IPS-18c (cell line): ENCODE measurements around the gene PAPPA2.
"Not testable (repeated sequence)": the region's sequence is repeated elsewhere in the genome, so short reads cannot be mapped to it uniquely, and the experiment has no call there.

Source experiments
- H3K4me3 ChIP-seq: 2 replicates; pipeline ENCODE4 v1.7.0; 2013; ENCODE audit warnings: low read depth, mild to moderate bottlenecking, low read length, moderate library complexity; ENCODE audit not compliant: insufficient read depth
- H3K9me3 ChIP-seq: one replicate; pipeline ENCODE4 v1.6.1; 2013; ENCODE audit warnings: mild to moderate bottlenecking, low read length, moderate library complexity; ENCODE audit not compliant: control insufficient read depth, insufficient read depth

Gene PAPPA2

DNA sequence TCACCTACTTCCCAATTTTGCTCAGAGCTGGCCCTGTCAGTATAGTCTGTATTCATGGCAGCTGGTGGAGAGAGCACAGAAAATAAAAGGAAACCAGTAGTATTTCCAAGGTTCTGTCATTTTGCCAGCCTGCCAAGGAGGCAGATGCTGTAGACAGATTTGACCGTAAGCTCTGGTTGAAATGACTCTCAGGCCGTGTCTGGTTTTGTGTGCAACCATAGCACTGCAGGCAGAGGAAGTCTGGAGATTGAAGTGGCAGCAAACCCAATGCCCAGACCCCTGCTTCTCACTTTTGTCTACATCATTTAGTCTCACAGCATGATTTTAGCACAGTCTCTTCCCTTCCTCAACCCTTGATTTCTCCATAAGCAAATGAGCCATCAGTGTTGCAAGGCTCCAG lies 291.7 kb downstream of the PAPPA2 start:
- H3K9me3 ChIP-seq: no peaks in the 10 kb centered on the region
- no peak overlapping the region for H3K4me3 ChIP-seq

DNA sequence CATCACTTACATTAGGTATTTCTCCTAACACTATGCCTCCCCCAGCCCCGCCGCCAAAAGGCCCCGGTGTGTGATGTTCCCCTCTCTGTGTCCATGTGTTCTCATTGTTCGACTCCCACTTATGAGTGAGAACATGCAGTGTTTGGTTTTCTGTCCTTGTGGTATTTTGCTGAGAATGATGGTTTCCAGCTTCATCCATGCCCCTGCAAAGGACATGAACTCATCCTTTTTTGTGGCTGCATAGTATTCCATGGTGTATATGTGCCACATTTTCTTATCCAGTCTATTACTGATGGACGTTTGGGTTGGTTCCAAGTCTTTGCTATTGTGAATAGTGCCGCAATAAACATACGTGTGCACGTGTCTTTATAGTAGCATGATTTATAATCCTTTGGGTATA lies 293.8 kb downstream of the PAPPA2 start:
- not testable (repeated sequence) for H3K9me3 ChIP-seq, H3K4me3 ChIP-seq

DNA sequence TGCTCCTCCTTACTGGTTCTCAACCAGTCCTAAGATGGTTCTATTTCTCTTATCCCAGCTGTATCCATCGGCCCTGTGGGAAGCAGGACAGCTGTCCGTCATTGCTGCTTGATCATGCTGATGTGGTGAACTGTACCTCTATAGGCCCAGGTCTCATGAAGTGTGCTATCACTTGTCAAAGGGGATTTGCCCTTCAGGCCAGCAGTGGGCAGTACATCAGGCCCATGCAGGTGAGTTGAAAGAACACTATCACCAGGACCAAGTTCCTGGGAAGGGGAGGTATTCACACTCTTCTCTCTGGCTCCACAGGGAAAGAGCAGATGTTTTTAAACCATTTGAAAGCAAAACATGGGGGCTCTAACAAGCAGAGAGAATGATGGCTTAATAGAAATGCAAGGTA lies 302.6 kb downstream of the PAPPA2 start:
- H3K4me3 ChIP-seq: no peak overlapping the region
- no peaks in the 10 kb centered on the region for H3K9me3 ChIP-seq

DNA sequence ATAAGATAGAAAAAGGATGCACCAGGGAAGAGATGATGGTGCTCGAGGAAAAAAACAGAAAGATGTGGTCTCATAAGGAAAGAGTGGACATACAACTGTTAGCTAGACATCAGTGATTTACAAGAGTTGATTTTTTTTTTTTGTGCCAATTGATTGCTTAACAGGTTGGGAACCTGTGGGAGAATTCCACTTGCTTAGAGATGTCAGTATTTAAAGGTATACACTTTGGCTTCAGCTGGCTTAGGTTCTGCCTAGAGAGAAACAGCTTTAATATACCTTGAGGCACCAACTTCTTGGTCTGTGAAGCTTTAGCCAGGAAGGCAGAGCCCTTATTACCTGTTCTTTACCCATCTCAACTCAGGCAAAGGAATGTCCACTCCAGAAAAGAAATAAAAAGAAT lies 303.8 kb downstream of the PAPPA2 start:
- no peak overlapping the region for H3K4me3 ChIP-seq
- H3K9me3 ChIP-seq: no peaks in the 10 kb centered on the region

DNA sequence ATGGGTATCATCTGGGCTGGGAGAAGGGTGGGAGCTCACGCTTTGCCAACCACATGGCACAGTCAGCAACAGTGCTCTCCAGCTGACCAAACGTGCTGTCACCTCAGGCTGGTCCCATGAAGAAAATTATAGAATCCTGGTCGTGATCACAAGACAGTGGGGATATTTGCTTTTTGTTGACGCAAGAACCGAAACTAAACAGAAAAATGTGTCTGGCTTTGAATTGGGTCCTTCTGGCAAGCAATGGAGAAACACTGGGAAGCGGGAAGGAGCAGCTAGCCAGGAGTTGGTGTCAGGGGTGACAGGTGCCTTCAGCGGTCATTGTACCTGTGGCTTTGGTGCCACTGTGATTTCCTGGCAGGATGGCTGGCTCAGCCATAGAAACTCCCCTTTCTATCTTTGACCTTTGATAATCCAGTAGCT lies 304.8 kb downstream of the PAPPA2 start:
- Histone ChIP-seq H3K9me3 (no peaks in the 10 kb centered on the region), H3K4me3 (no peak overlapping the region)

DNA sequence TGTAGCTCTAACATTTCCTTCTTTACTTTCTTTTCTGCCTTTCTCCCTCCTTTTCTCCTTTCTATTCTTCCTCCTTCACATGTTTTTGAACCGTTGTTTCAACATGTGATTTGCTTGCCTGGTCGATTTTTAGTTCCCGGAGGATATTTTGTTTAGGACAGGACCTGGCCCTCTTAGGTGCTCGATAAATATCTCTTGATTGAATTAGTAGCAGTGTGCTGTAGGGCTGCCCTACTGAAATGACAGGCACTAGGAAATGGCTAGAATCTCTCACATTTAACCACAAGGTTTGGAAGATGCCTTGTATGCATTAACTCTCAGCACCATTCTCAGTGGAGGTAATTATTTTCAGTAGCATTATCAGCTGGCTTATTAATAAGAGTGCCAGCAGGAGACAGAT lies 305.6 kb downstream of the PAPPA2 start:
- Histone ChIP-seq H3K9me3 (no peaks in the 10 kb centered on the region), H3K4me3 (no peak overlapping the region)

DNA sequence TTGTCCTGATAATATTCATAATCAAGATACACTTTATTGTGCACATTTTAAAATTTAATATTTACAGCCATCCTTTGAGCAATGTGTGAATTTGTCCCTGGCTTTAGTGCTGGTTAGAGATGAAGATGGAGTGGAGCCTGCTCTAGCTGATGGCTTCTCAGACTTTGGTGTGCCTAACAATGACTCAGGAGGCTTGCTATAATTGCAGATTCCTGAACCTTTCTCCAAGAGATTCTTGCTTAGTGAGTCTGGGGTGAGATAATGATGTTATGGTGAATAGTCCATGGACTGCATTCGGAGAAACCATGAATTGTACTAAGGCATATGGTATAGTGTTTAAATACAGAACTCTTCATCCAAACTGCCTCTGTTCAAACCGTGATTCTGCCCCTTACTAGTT lies 307.1 kb downstream of the PAPPA2 start:
- H3K9me3 ChIP-seq: no peaks in the 10 kb centered on the region
- no peak overlapping the region for H3K4me3 ChIP-seq

DNA sequence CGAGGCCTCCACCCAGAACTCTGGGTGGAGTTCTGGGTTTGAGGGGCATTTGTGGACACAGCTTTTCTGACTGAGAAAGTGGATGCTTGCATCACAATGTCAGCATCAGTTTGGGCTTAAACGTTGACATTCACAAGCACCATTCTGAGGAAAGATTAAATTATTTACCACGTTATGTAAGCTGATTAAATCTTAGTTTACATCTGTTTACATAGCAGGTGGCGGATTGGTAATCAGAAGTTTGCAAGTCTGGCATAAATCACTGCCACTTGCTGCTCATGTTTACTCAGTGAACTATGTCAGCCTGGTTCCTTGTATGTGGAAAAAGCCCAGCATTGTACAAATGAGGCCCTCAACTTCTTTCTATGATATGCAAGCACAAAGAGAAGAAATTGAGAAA lies 310.1 kb downstream of the PAPPA2 start:
- Histone ChIP-seq H3K9me3 (no peaks in the 10 kb centered on the region), H3K4me3 (no peak overlapping the region)

DNA sequence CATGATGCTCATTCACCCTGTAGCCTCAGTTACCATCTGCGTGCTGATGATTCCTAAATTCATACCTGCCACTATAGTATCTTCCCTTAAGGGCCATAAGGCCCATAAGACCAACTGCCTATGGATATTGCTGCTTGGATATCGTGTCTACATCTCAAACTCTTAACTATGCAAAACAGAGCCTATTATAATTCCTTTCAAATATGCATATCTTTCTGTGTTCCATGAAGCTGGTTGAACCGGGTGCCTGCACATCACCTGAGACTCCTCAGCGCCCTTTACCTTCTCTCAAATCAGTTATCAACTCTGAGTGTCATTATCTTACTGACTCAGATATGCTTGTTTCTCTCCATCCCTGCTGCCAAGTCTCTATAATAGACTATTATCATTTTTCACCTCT lies 311.2 kb downstream of the PAPPA2 start:
- Histone ChIP-seq H3K4me3 (no peak overlapping the region), H3K9me3 (no peaks in the 10 kb centered on the region)

DNA sequence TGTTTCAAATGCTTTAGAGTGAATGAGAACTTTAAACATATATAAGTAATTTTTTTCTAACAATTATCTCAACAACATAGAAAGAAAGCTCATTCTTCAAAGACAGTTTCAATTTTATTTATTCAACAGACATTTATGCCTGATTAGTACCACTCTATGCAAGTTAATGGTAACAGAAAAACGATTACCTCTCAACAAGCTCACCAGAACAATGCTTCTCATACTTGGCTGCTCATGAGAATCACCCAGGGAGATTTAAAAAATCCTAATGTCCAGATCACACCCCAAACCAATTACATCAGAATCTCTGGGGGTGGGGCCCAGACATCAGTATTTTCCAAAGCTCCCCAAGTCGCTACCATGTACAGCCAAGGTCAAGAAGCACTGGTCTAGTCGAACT lies 312.4 kb downstream of the PAPPA2 start:
- H3K9me3 ChIP-seq: no peaks in the 10 kb centered on the region
- no peak overlapping the region for H3K4me3 ChIP-seq

DNA sequence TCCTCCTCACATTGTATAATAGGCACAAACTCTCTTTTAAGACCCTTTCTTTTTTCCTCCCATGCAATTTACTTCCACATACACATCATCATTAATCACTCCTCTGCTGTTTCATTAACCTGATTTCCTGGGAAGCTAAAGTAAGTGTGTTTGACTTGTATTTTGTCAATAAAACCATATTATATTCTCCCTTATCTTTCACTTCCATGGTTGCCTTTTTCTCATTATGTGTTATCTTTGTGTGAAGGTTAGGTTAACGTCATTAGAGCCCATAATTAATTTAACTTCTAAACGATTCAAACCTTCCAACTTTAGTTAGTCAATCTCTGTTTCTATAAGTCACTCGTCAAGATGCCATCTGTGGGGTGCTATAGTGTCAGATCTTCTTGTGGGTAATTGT lies 313.0 kb downstream of the PAPPA2 start:
- Histone ChIP-seq H3K9me3 (no peaks in the 10 kb centered on the region), H3K4me3 (no peak overlapping the region)

DNA sequence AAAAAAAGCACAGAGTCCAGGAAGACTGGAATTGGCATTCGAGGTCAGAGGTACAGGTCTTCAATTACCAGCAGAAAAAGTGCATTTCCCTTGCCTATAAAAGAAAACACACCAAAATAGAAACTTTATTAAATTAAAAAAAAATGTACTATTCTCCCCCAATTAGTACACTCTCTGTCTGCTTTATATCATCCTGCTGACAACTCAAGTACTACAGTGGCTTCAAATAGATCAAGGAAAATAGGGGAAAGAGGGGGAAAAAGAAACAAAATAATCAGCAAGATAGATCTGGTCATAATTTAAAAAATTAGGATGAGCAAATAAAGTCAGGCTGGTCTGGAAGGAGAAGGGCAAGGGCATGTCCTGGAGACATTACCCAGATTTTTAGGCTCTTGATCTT lies 315.1 kb downstream of the PAPPA2 start:
- Histone ChIP-seq H3K4me3 (no peak overlapping the region), H3K9me3 (no peaks in the 10 kb centered on the region)

DNA sequence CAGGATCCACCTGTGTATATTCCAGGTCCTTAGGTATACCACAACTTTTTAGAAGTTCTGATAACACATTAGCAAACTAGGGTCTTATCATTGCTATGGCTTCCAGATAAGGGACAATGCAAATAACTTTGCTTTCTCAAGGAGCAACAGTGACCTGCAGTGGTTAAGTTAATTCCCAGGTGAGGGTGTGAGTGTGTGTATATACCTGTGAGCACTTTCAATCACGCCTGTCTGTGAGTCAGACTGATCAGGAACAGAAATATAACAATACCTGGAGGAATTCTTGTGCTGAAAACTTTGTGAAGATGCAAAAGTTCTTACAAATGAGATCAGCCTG lies 317.0 kb downstream of the PAPPA2 start:
- no peak overlapping the region for H3K4me3 ChIP-seq
- H3K9me3 ChIP-seq: peaks cover 3% of the 10 kb centered on the region

DNA sequence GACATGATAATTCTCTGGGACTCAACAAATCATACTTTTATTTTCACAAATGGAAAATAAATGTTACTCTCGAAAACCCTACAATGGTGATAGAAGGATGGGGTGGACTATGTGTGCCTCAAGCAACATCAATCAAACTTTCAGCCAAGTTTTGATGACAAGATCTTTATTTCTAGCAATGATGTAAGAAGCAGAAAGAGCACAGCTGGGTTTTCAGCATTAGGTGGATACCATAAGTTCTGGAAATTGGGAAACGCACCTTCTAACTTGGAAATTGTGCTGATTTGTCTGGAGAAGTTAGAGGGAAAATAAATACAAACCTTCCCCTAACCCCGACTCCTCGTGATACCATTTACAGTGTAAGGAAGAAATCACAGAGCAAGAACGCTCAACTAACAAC lies 320.3 kb downstream of the PAPPA2 start:
- Histone ChIP-seq H3K4me3 (no peak overlapping the region), H3K9me3 (peaks cover 3% of the 10 kb centered on the region)

DNA sequence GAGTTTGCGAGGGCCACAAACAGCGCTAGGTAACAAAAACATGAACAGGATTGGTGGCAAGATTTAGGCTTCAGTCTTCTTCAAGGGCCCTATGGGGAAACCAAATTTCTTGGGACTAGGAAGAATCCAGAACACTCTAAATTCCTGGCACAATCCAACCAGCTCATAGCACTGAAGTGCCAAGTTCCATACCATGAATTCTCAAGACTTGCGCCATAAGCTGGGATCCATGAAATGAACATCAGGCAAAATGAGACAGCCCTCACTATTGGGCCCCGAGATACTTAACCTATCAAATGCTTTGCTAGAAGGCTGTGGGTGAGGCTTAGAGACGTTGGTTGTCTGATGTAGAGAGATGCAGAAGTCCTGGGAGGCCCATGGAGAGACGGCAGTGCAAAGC lies 322.1 kb downstream of the PAPPA2 start:
- Histone ChIP-seq H3K4me3 (no peak overlapping the region), H3K9me3 (peaks cover 3% of the 10 kb centered on the region)

DNA sequence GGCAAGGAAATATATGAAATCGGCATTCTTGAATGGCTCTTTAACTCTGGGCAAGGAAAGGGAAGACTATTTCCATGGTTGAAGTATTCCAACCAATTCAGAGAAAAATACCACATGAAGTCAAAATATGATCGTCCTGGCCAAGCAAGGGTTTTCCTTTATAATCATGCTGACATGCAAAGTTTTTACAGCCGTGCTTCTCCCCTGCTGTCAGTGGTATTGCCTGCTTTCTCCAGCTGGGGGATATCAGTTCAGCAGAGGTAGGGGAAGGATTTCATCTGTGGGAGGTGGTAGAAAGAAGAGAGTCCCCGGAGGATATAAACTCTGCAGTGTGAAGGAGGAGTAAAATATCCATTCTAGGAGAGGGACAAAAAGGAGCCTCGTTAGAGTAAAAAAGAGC lies 322.8 kb downstream of the PAPPA2 start:
- Histone ChIP-seq H3K9me3 (peaks cover 3% of the 10 kb centered on the region), H3K4me3 (no peak overlapping the region)

DNA sequence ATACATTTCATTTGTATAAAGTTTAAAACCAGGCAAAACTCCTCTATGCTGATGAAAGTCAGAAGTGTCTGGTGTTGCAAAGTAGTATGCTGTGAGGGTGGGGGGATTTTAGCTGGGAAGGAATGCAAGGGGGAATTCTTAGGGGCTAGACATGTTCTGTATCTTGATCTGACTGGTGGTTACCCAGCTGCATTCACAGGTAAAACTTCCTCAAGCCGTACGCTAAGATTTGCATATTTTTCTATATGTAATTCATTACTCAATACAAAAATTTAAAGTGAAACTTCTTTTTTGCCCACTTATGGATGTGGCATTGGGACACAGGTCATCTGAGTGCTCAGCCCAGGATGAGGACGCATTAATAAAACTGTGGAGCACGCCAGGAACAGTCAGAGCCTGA lies 323.3 kb downstream of the PAPPA2 start:
- H3K9me3 ChIP-seq: peaks cover 3% of the 10 kb centered on the region
- no peak overlapping the region for H3K4me3 ChIP-seq

DNA sequence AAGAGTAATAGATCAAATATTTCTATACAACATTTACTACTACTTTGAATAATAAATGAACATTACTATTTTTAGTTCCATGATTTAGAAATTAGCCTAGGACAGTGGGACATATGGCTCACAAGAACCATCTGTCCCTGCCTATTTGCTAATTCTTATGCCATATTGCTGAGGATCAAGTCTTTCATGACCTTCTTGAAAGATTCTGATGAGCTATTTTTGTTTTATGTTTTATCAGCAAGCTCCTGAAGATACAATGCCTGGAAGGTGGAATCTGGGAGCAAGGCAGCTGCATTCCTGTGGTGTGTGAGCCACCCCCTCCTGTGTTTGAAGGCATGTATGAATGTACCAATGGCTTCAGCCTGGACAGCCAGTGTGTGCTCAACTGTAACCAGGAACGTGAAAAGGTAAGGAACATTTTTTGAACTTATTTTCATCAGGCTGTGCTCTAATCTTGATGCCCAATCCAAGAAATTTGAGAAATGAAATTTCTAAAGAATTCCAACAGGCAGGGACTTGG lies 326.7 kb downstream of the PAPPA2 start:
- Histone ChIP-seq H3K9me3 (no peaks in the 10 kb centered on the region), H3K4me3 (no peak overlapping the region)

DNA sequence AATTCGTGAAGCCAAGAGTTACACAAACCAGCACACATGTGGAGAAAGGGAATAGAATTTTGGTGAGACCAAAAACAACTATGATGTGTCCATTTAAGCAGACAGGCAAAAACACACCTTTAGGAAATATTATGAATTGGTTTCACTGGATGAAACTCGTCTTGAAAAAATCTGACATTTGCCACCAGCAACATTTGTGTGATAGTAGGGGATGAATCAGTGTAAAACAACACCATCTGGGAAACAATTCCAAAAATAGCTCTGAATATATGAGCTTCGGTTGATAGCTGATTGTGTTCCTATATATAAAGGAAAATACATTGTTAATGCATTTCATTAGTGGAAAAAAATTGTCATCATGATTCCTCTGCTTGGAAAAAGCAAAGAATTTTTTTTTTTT lies 327.8 kb downstream of the PAPPA2 start:
- no peaks in the 10 kb centered on the region for H3K9me3 ChIP-seq
- H3K4me3 ChIP-seq: no peak overlapping the region

DNA sequence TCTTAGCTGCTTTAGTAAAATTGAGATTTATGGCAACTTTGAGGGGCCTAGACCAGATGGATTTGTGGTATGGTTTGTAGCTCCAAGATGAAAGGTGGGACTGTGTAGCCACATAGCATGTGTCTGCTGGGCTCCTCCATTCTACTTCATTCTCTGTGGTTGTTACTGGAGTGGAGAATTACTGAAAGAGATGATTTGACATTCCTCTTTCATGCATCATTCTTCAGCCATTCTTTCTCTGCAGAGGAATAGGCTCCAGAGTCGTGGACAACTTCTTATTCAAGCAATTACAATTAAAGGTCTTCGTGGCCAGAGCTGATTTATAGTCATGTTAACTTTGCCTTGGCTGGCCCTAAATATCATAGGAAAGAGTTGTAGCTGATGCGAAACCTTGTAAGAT lies 328.9 kb downstream of the PAPPA2 start:
- H3K4me3 ChIP-seq: no peak overlapping the region
- H3K9me3 ChIP-seq: no peaks in the 10 kb centered on the region
